Activated T-cell treated with anti-CD3 and anti-CD28 coated beads for 1 hour (primary cell): Measurements from ENCODE around the gene THAP4.
A peak's percentile ranks its signal among the peaks of the same experiment; 100 is the strongest.
"Not testable (repeated sequence)": the region's sequence is repeated elsewhere in the genome, so short reads cannot be mapped to it uniquely, and the experiment has no call there.

Source experiments
- DNase-seq: peaks from one replicate; pipeline ENCODE4 v3.0.0-alpha.2; 2020; ENCODE audit warnings: low read depth

Gene THAP4

GRCh38 chr2:241665731-241666440 lies 28.9 kb upstream of the THAP4 start:
- no peak for DNase-seq

GRCh38 chr2:241662731-241663130 lies 25.8 kb upstream of the THAP4 start:
- not testable (repeated sequence) for DNase-seq

GRCh38 chr2:241660593-241661213 lies 23.7 kb upstream of the THAP4 start:
- no peak for DNase-seq

- DNase-seq = peak; percentile 27
These were observed 22.3 kb upstream of the THAP4 start for GRCh38 chr2:241659150-241659739.

GRCh38 chr2:241658296-241658695 lies 21.3 kb upstream of the THAP4 start:
- no peak for DNase-seq

- no peak for DNase-seq
These were observed 20.9 kb upstream of the THAP4 start for GRCh38 chr2:241657786-241658254.

GRCh38 chr2:241656190-241656741 lies 19.3 kb upstream of the THAP4 start:
- DNase-seq = no peak

- no peak for DNase-seq
These were observed 18.7 kb upstream of the THAP4 start for GRCh38 chr2:241655516-241656189.

GRCh38 chr2:241654551-241654950 lies 17.6 kb upstream of the THAP4 start:
- DNase-seq = no peak

GRCh38 chr2:241653210-241653750 lies 16.3 kb upstream of the THAP4 start:
- DNase-seq = no peak

- no peak for DNase-seq
These were observed 15.8 kb upstream of the THAP4 start for GRCh38 chr2:241652722-241653121.

GRCh38 chr2:241652142-241652541 lies 15.2 kb upstream of the THAP4 start:
- no peak for DNase-seq

GRCh38 chr2:241649927-241650326 lies 13.0 kb upstream of the THAP4 start:
- no peak for DNase-seq

- no peak for DNase-seq
These were observed 12.4 kb upstream of the THAP4 start for GRCh38 chr2:241649404-241649803.

GRCh38 chr2:241648453-241648852 lies 11.5 kb upstream of the THAP4 start:
- no peak for DNase-seq

- no peak for DNase-seq
These were observed 9.1 kb upstream of the THAP4 start for GRCh38 chr2:241645915-241646645.

GRCh38 chr2:241645056-241645914 lies 8.3 kb upstream of the THAP4 start:
- no peak for DNase-seq

GRCh38 chr2:241641631-241642030 lies 4.7 kb upstream of the THAP4 start:
- no peak for DNase-seq

GRCh38 chr2:241640165-241640795 lies 3.3 kb upstream of the THAP4 start:
- DNase-seq = no peak

- no peak for DNase-seq
These were observed 2.4 kb upstream of the THAP4 start for GRCh38 chr2:241639385-241639784.
